ENCODE data around the gene PGGT1B. TPM values are rescaled to one million over a fixed set of nuclear protein-coding genes. Genes with fewer than 3 reads are reported as not detected.

Gene PGGT1B
- total RNA-seq, 1 experiment from 2014 or later, result 31.7 TPM

DNA sequence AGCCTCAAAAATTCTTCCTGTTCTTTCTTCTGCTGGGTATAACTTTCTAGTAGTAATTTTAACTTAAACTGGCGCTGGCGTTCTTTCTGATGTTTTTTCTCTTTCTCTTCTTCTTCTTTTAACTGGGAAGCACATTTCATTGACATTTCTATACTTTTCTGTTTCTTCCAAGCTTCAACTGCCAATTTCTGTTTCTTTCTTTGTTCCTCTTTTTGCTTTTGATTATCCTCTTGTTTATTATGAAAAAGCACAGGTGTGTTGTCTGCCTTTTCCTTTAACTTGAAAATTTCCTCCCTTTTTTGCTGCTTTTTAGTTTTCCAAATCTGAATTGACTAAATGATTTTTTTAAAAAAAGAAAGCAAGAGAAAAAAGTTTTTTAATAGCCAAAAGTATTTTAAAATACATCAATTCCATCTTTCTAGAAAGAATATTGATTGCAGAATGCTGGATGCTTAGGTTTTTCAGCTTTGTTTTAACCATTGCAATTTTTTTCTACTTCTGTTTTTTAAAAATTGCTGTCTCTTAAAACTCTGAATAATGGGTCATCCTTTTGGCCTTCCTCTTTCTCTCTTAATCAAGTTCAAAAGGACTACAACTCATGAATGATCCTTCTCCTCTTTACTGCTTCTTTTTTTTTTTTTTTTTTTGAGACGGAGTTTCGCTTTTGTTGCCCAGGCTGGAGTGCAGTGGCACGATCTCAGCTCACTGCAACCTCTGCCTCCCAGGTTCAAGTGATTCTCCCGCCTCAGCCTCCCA lies 8.8 kb upstream of the PGGT1B start:
- Histone ChIP-seq H3K79me2 (ENCODE audit: low read length) (no peaks in the 10 kb centered on the region), H3K9ac (ENCODE audit: low read length) (no peak overlapping the region), H3K27me3 (ENCODE audit: low read length) (no peaks in the 10 kb centered on the region), H3K4me1 (ENCODE audit: low read length) (peaks cover 13% of the 10 kb centered on the region), H3K9me2 (replicated peaks; ENCODE audit: insufficient read depth, low read length) (no peaks in the 10 kb centered on the region), H3K27ac (ENCODE audit: low read length) (no peak overlapping the region), H3K9me3 (ENCODE audit: low read length) (no peaks in the 10 kb centered on the region), H3K36me3 (ENCODE audit: insufficient read depth, low read length) (no peaks in the 10 kb centered on the region), H2AFZ (ENCODE audit: low read length) (no peak overlapping the region), H3K4me2 (ENCODE audit: low read depth, low read length, poor library complexity, severe bottlenecking) (no peak overlapping the region), H4K20me1 (ENCODE audit: insufficient read depth, low read depth, low read length) (no peaks in the 10 kb centered on the region), H3K4me3 (ENCODE audit: low read length) (no peak overlapping the region)
- DNase-seq, result no peak

- Histone ChIP-seq H3K9ac (ENCODE audit: low read length) (no peak overlapping the region), H3K4me3 (ENCODE audit: low read length) (no peak overlapping the region), H3K4me2 (ENCODE audit: low read depth, low read length, poor library complexity, severe bottlenecking) (no peak overlapping the region), H3K4me1 (ENCODE audit: low read length) (peaks cover 14% of the 10 kb centered on the region), H3K27ac (ENCODE audit: low read length) (no peak overlapping the region), H3K79me2 (ENCODE audit: low read length) (peaks cover 5% of the 10 kb centered on the region; the same call in 1 of the 2 replicates), H4K20me1 (ENCODE audit: insufficient read depth, low read depth, low read length) (no peaks in the 10 kb centered on the region), H3K36me3 (ENCODE audit: insufficient read depth, low read length) (no peaks in the 10 kb centered on the region), H2AFZ (ENCODE audit: low read length) (no peak overlapping the region), H3K9me2 (replicated peaks; ENCODE audit: insufficient read depth, low read length) (no peaks in the 10 kb centered on the region), H3K9me3 (ENCODE audit: low read length) (no peaks in the 10 kb centered on the region), H3K27me3 (ENCODE audit: low read length) (no peaks in the 10 kb centered on the region)
- no peak for DNase-seq
Measured at GRCh38 chr5:115267617-115268016, 4.9 kb upstream of the PGGT1B start.

- no peaks in the 10 kb centered on the region for H3K36me3 ChIP-seq (ENCODE audit: insufficient read depth, low read length)
- H3K4me2 ChIP-seq (ENCODE audit: low read depth, low read length, poor library complexity, severe bottlenecking), result no peak overlapping the region
- no peak overlapping the region for H3K4me3 ChIP-seq (ENCODE audit: low read length)
- peaks cover 29% of the 10 kb centered on the region for H3K79me2 ChIP-seq (ENCODE audit: low read length)
- no peaks in the 10 kb centered on the region for H3K9me3 ChIP-seq (ENCODE audit: low read length)
- no peak overlapping the region for H2AFZ ChIP-seq (ENCODE audit: low read length)
- H3K9ac ChIP-seq (ENCODE audit: low read length), result no peak overlapping the region
- H3K4me1 ChIP-seq (ENCODE audit: low read length), result peaks cover 28% of the 10 kb centered on the region
- H4K20me1 ChIP-seq (ENCODE audit: insufficient read depth, low read depth, low read length), result no peaks in the 10 kb centered on the region
- no peak for DNase-seq
- H3K27me3 ChIP-seq (ENCODE audit: low read length), result no peaks in the 10 kb centered on the region
- no peak overlapping the region for H3K27ac ChIP-seq (ENCODE audit: low read length)
- H3K9me2 ChIP-seq (replicated peaks; ENCODE audit: insufficient read depth, low read length), result no peaks in the 10 kb centered on the region
Measured at GRCh38 chr5:115265220-115265619, 2.5 kb upstream of the PGGT1B start.

DNA sequence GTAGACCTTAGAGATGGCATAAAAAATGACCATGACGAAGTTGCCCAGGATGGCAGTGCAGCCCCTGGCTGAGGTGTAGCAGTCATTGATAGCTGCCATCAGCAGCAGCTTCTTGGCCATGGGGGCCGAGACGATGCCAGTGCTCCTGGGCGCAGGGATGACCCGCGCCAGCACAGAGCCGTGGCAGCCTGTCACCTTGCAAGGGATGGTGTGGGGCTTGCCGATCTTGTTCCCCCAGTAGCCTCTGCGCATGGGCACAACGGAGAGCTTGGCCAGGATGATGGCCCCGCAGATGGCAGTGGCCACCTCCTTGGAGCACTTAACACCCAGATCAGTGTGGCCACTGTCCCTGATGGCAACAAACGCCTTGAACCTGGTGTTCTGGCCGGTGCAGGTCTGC lies 2.1 kb upstream of the PGGT1B start:
- H3K79me2 ChIP-seq (ENCODE audit: low read length), result peaks cover 33% of the 10 kb centered on the region

GRCh38 chr5:115263078-115263380 lies 352 bp upstream of the PGGT1B start:
- peaks cover 50% of the 10 kb centered on the region for H3K79me2 ChIP-seq (ENCODE audit: low read length)
- peak overlapping the region; percentile 86 for H3K4me2 ChIP-seq (ENCODE audit: low read depth, low read length, poor library complexity, severe bottlenecking)
- peak overlapping the region; percentile 83 for H3K27ac ChIP-seq (ENCODE audit: low read length)
- H3K4me3 ChIP-seq (ENCODE audit: low read length), result peak overlapping the region; percentile 94
- H3K9ac ChIP-seq (ENCODE audit: low read length), result peak overlapping the region; percentile 94
- no peaks in the 10 kb centered on the region for H3K9me3 ChIP-seq (ENCODE audit: low read length)
- peaks cover 28% of the 10 kb centered on the region for H3K4me1 ChIP-seq (ENCODE audit: low read length)
- no peaks in the 10 kb centered on the region for H3K27me3 ChIP-seq (ENCODE audit: low read length)
- H3K36me3 ChIP-seq (ENCODE audit: insufficient read depth, low read length), result no peaks in the 10 kb centered on the region
- no peaks in the 10 kb centered on the region for H4K20me1 ChIP-seq (ENCODE audit: insufficient read depth, low read depth, low read length)
- no peaks in the 10 kb centered on the region for H3K9me2 ChIP-seq (replicated peaks; ENCODE audit: insufficient read depth, low read length)
- DNase-seq, result no peak
- H2AFZ ChIP-seq (ENCODE audit: low read length), result peak overlapping the region; percentile 72

More for the DNA sequence above, 2.1 kb upstream of the PGGT1B start:
- H4K20me1 ChIP-seq (ENCODE audit: insufficient read depth, low read depth, low read length), result no peaks in the 10 kb centered on the region
- H3K27me3 ChIP-seq (ENCODE audit: low read length), result no peaks in the 10 kb centered on the region
- H3K36me3 ChIP-seq (ENCODE audit: insufficient read depth, low read length), result no peaks in the 10 kb centered on the region
- no peak overlapping the region for H3K4me2 ChIP-seq (ENCODE audit: low read depth, low read length, poor library complexity, severe bottlenecking)
- H2AFZ ChIP-seq (ENCODE audit: low read length), result no peak overlapping the region
- no peak overlapping the region for H3K27ac ChIP-seq (ENCODE audit: low read length)
- no peaks in the 10 kb centered on the region for H3K9me2 ChIP-seq (replicated peaks; ENCODE audit: insufficient read depth, low read length)
- H3K9me3 ChIP-seq (ENCODE audit: low read length), result no peaks in the 10 kb centered on the region
- peaks cover 31% of the 10 kb centered on the region for H3K4me1 ChIP-seq (ENCODE audit: low read length)
- no peak overlapping the region for H3K9ac ChIP-seq (ENCODE audit: low read length)
- H3K4me3 ChIP-seq (ENCODE audit: low read length), result no peak overlapping the region
- DNase-seq, result no peak

DNA sequence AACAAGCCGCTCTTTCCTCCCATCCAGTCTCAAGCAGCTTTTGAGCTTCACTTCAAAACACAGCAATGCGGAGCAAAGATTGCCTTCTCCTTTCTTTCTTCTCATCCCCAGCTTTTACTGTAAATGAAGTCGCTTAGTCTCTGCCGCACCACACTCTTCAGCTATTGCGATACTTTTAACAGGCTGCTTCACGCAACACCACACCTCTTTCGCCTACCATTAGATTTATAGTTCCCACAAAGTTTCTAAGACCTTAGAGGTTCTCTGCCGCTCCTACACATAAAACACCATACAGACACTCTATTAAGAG lies 711 bp downstream of the PGGT1B start:
- Histone ChIP-seq H3K27me3 (ENCODE audit: low read length) (no peaks in the 10 kb centered on the region), H3K9me2 (replicated peaks; ENCODE audit: insufficient read depth, low read length) (no peaks in the 10 kb centered on the region), H2AFZ (ENCODE audit: low read length) (peak overlapping the region; percentile 62; the same call in 1 of the 2 replicates), H3K9me3 (ENCODE audit: low read length) (no peaks in the 10 kb centered on the region), H3K79me2 (ENCODE audit: low read length) (peaks cover 61% of the 10 kb centered on the region), H3K4me2 (ENCODE audit: low read depth, low read length, poor library complexity, severe bottlenecking) (peak overlapping the region; percentile 86), H4K20me1 (ENCODE audit: insufficient read depth, low read depth, low read length) (no peaks in the 10 kb centered on the region), H3K36me3 (ENCODE audit: insufficient read depth, low read length) (0 out of 2 replicates have a peak, but pooled peaks cover 2% of the 10 kb centered on the region), H3K9ac (ENCODE audit: low read length) (peak overlapping the region; percentile 94), H3K4me3 (ENCODE audit: low read length) (peak overlapping the region; percentile 94), H3K4me1 (ENCODE audit: low read length) (peaks cover 28% of the 10 kb centered on the region), H3K27ac (ENCODE audit: low read length) (peak overlapping the region; percentile 83)
- no peak for DNase-seq

- H3K9me3 ChIP-seq (ENCODE audit: low read length), result no peaks in the 10 kb centered on the region
- H3K4me2 ChIP-seq (ENCODE audit: low read depth, low read length, poor library complexity, severe bottlenecking), result peak overlapping the region; percentile 86
- peaks cover 78% of the 10 kb centered on the region for H3K79me2 ChIP-seq (ENCODE audit: low read length)
- peaks cover 19% of the 10 kb centered on the region; the same call in 1 of the 2 replicates for H3K36me3 ChIP-seq (ENCODE audit: insufficient read depth, low read length)
- no peak overlapping the region for H2AFZ ChIP-seq (ENCODE audit: low read length)
- peak overlapping the region; percentile 94 for H3K4me3 ChIP-seq (ENCODE audit: low read length)
- no peak overlapping the region for H3K27ac ChIP-seq (ENCODE audit: low read length)
- no peak for DNase-seq
- H3K27me3 ChIP-seq (ENCODE audit: low read length), result no peaks in the 10 kb centered on the region
- no peak overlapping the region; the same call in 1 of the 2 replicates for H3K9ac ChIP-seq (ENCODE audit: low read length)
- H3K9me2 ChIP-seq (replicated peaks; ENCODE audit: insufficient read depth, low read length), result no peaks in the 10 kb centered on the region
- H4K20me1 ChIP-seq (ENCODE audit: insufficient read depth, low read depth, low read length), result no peaks in the 10 kb centered on the region
- H3K4me1 ChIP-seq (ENCODE audit: low read length), result peaks cover 28% of the 10 kb centered on the region
Measured at GRCh38 chr5:115260248-115260647, 2.4 kb downstream of the PGGT1B start.

- H3K4me1 ChIP-seq (ENCODE audit: low read length), result peaks cover 18% of the 10 kb centered on the region
Measured at GRCh38 chr5:115257981-115258380, 4.7 kb downstream of the PGGT1B start.

More at GRCh38 chr5:115257981-115258380, 4.7 kb downstream of the PGGT1B start:
- Histone ChIP-seq H4K20me1 (ENCODE audit: insufficient read depth, low read depth, low read length) (no peaks in the 10 kb centered on the region), H3K9me3 (ENCODE audit: low read length) (no peaks in the 10 kb centered on the region), H3K36me3 (ENCODE audit: insufficient read depth, low read length) (peaks cover 34% of the 10 kb centered on the region), H3K27me3 (ENCODE audit: low read length) (no peaks in the 10 kb centered on the region), H3K79me2 (ENCODE audit: low read length) (peaks cover 97% of the 10 kb centered on the region), H3K4me2 (ENCODE audit: low read depth, low read length, poor library complexity, severe bottlenecking) (no peak overlapping the region), H3K4me3 (ENCODE audit: low read length) (no peak overlapping the region), H3K9ac (ENCODE audit: low read length) (no peak overlapping the region), H2AFZ (ENCODE audit: low read length) (no peak overlapping the region), H3K9me2 (replicated peaks; ENCODE audit: insufficient read depth, low read length) (no peaks in the 10 kb centered on the region), H3K27ac (ENCODE audit: low read length) (no peak overlapping the region)
- DNase-seq, result no peak

Measured in Karpas-422 (cell line).